HepG2 (cell line): ENCODE data around the gene ANP32B. TPM values are rescaled to one million over a fixed set of nuclear protein-coding genes. Genes with fewer than 3 reads are reported as not detected.

Experiments used
- ATF7-NPFF ChIP-seq: sonication (generic); formaldehyde crosslinking; IDR thresholded peaks from 2 replicates; pipeline ENCODE4 v1.8.1; 2023; ENCODE audit warnings: mild to moderate bottlenecking, low read depth, missing genetic modification reagents, moderate library complexity
- CEBPB ChIP-seq: IDR thresholded peaks from 2 replicates; pipeline ENCODE4 v1.6.1; 2011; ENCODE audit warnings: low read depth, low read length, improper control_type of control experiment, borderline replicate concordance
- CEBPG ChIP-seq: IDR thresholded peaks from 2 replicates; pipeline ENCODE4 v1.6.1; 2016
- DMAP1 ChIP-seq: IDR thresholded peaks from 2 replicates; pipeline ENCODE4 v1.6.1; 2016
- HMG20B ChIP-seq: conservative IDR thresholded peaks from 2 replicates; pipeline ENCODE4 v1.6.1; 2016; ENCODE audit warnings: missing genetic modification reagents, missing compliant biosample characterization
- KLF6 ChIP-seq: IDR thresholded peaks from 2 replicates; pipeline ENCODE4 v1.8.0; 2016; ENCODE audit warnings: missing biosample characterization, missing genetic modification reagents
- MYPOP ChIP-seq: sonication (generic); formaldehyde crosslinking; IDR thresholded peaks from 2 replicates; pipeline ENCODE4 v1.8.1; 2023; ENCODE audit warnings: mild to moderate bottlenecking, moderate library complexity, missing genetic modification reagents
- PHF8 ChIP-seq: sonication (generic); formaldehyde crosslinking; IDR thresholded peaks from 2 replicates; pipeline ENCODE4 v1.5.0; 2020; ENCODE audit warnings: missing genetic modification reagents
- RBFOX2 ChIP-seq: fragments of 200-400 bp; formaldehyde crosslinking; IDR thresholded peaks from 2 replicates; pipeline ENCODE4 v1.6.1; 2017; ENCODE audit warnings: low read depth, mild to moderate bottlenecking, low read length
- SKI ChIP-seq: fragments of 450-650 bp; IDR thresholded peaks from one replicate; pipeline ENCODE4 v1.6.1; 2018; ENCODE audit warnings: mild to moderate bottlenecking; ENCODE audit not compliant: partially characterized antibody
- SOX13 ChIP-seq, 3 experiments: fragments of 450-650 bp in 1 of 3; sonication (generic) in 1 of 3; formaldehyde crosslinking in 1 of 3; IDR thresholded peaks in 2 of 3; conservative IDR thresholded peaks in 1 of 3; 2 replicates each; pipeline versions ENCODE4 v1.5.0 to v1.6.1; 2016 to 2020; ENCODE audit warnings: antibody characterized with exemption in 1 of 3, mild to moderate bottlenecking in 1 of 3, missing compliant biosample characterization in 1 of 3, missing genetic modification reagents in 1 of 3, moderate library complexity in 1 of 3
- SP4 ChIP-seq: sonication (generic); formaldehyde crosslinking; IDR thresholded peaks from 2 replicates; pipeline ENCODE4 v1.8.1; 2023; ENCODE audit warnings: mild to moderate bottlenecking, missing genetic modification reagents
- SPEN ChIP-seq: sonication (generic); formaldehyde crosslinking; IDR thresholded peaks from 2 replicates; pipeline ENCODE4 v1.5.1; 2020; ENCODE audit warnings: low read depth, mild to moderate bottlenecking, missing genetic modification reagents
- YY1 ChIP-seq: IDR thresholded peaks from 2 replicates; pipeline ENCODE4 v1.6.1; 2011; ENCODE audit warnings: low read length, low read depth, moderate library complexity, mild to moderate bottlenecking; ENCODE audit not compliant: insufficient read depth, insufficient replicate concordance
- ZBTB25 ChIP-seq: IDR thresholded peaks from 2 replicates; pipeline ENCODE4 v1.6.1; 2018; ENCODE audit warnings: missing genetic modification reagents
- ZFP1 ChIP-seq: IDR thresholded peaks from 2 replicates; pipeline ENCODE4 v1.6.1; 2016
- ZNF563 ChIP-seq: sonication (generic); formaldehyde crosslinking; IDR thresholded peaks from 2 replicates; pipeline ENCODE4 v1.8.0; 2022; ENCODE audit warnings: mild to moderate bottlenecking, moderate library complexity, missing genetic modification reagents
- ZNF597 ChIP-seq: sonication (generic); formaldehyde crosslinking; IDR thresholded peaks from 2 replicates; pipeline ENCODE4 v1.5.0; 2020; ENCODE audit warnings: missing genetic modification reagents
- ZNF773 ChIP-seq: sonication (generic); formaldehyde crosslinking; IDR thresholded peaks from 2 replicates; pipeline ENCODE4 v1.4.0; 2020; ENCODE audit warnings: missing genetic modification reagents, borderline replicate concordance
- ZSCAN20 ChIP-seq: sonication (generic); formaldehyde crosslinking; IDR thresholded peaks from 2 replicates; pipeline ENCODE4 v1.4.0; 2020; ENCODE audit warnings: missing genetic modification reagents, mild to moderate bottlenecking, borderline replicate concordance
- polyA plus RNA-seq, 8 experiments: library from polyadenylated mRNA; depleted of rRNA in 3 of 8; stranded (reverse) in 7 of 8; unstranded in 1 of 8; fragments of >200 nt; fragmentation: Illumina TruSeq in 4 of 8; extraction: Trizol in 4 of 8; gene quantifications; 2 replicates each; pipeline versions ENCODE4 v1.2.1 to v1.2.3, GENCODE V29; 2011 to 2016; ENCODE audit warnings: low read depth in 4 of 8, missing spikeins in 1 of 8, mixed read lengths in 1 of 8; ENCODE audit not compliant: insufficient read depth in 1 of 8
- total RNA-seq, 5 experiments: library from RNA; depleted of rRNA; stranded (reverse); fragments of >200 nt; fragmentation: Illumina TruSeq; extraction: Trizol; gene quantifications; 2 replicates each; pipeline ENCODE4 v1.2.3, GENCODE V29; 2016; ENCODE audit warnings: low read depth in 1 of 5
- TF ChIP-seq, protein P1 (sequence below): sonication (generic); formaldehyde crosslinking; IDR thresholded peaks from 2 replicates; pipeline ENCODE4 v1.4.0; 2020; ENCODE audit warnings: missing genetic modification reagents
- TF ChIP-seq, protein P2 (sequence below): sonication (generic); formaldehyde crosslinking; IDR thresholded peaks from 2 replicates; pipeline ENCODE4 v1.4.0; 2020; ENCODE audit warnings: mild to moderate bottlenecking, missing genetic modification reagents

The ANP32B gene
- total and polyA plus RNA-seq, 2 of the 13 experiments (the other 11 are each of a cell fraction or from before 2014, with no cell fraction given) = 22.1 to 37.5 TPM

DNA sequence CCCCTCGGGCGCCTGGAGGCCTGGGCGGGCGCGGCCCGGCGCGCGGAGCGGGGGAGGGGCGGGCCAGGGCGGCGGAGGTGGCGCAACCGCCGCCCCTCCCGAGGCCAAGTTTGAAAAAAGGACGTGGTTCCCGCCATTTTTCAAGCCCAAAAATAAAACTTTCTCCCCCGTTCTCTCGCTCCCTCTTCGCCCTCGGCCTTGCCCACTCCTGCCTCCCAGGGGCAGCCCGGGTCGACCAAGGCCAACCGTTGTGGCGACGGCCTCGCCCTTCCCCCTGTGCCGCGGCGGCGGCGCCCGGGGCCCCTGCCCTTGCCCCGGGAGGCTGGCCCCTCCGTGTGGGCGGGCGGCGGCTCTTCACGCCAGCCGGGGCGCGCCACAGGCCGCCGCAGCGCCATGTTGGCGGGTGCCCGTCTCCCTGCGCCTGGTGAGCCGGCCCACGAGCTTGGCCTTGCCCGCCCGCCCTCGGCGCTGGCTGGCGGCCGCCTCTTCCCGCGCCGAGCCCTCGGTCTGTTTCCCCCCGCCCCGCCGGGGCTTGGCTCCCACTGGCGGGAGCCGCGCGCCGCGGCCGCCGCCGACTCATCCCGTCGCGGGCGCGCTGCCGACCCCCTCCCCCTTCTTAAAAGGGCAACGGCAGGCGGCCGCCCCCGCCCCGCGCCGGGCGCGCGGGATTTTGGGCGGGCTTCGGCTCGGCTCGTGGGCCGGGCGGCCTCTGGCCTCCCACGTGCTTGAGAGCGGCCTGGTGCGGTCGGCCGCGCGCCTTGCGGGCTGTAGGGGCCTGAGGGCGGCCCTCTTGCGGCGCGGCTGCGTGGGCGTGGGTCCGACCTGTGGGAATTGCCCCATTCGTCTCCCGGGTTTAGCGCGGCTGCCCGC, 1.3 kb downstream of the ANP32B start (continued):
- TF ChIP-seq ZBTB25 (peak; percentile 19; the same call in 1 of the 2 replicates), YY1 (peak; percentile 86), SP4 (CRISPR knock-in tag) (peak; percentile 28; the same call in 1 of the 2 replicates), SKI (peak; percentile 38), ZNF773 (CRISPR knock-in tag) (peak; percentile 79; the same call in 1 of the 2 replicates), HMG20B (CRISPR knock-in tag) (no peak), ATF7-NPFF (CRISPR knock-in tag) (peak; percentile 72; the same call in 1 of the 2 replicates), ZFP1 (CRISPR knock-in tag) (no peak), RBFOX2 (peak; percentile 84), DMAP1 (CRISPR knock-in tag) (peak; percentile 34; the same call in 1 of the 2 replicates), SOX13 (IDR thresholded peaks at IDR 0.05) (no peak), SOX13 (CRISPR knock-in tag; conservative IDR thresholded peaks at IDR 0.05 in 1 of 2, IDR thresholded peaks at IDR 0.05 in 1 of 2) (0 out of 4 replicates have a peak, but pooled peaks of 1 of the 2 experiments have one; percentile 20), ZNF597 (CRISPR knock-in tag) (no peak), PHF8 (CRISPR knock-in tag) (peak; percentile 54; the same call in 1 of the 2 replicates), KLF6 (peak; percentile 15; the same call in 1 of the 2 replicates), CEBPG (CRISPR knock-in tag) (0 out of 2 replicates have a peak, but pooled peaks have one; percentile 34), ZSCAN20 (CRISPR knock-in tag) (peak; percentile 36; the same call in 1 of the 2 replicates), SPEN (CRISPR knock-in tag) (peak; percentile 28), CEBPB (peak; percentile 82; the same call in 1 of the 2 replicates), ZNF563 (CRISPR knock-in tag) (peak; percentile 89), MYPOP (CRISPR knock-in tag) (peak; percentile 32; the same call in 1 of the 2 replicates)
- TF ChIP-seq, protein P1, sequence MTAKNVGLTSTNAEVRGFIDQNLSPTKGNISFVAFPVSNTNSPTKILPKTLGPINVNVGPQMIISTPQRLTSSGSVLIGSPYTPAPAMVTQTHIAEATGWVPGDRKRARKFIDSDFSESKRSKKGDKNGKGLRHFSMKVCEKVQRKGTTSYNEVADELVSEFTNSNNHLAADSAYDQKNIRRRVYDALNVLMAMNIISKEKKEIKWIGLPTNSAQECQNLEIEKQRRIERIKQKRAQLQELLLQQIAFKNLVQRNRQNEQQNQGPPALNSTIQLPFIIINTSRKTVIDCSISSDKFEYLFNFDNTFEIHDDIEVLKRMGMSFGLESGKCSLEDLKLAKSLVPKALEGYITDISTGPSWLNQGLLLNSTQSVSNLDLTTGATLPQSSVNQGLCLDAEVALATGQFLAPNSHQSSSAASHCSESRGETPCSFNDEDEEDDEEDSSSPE (CRISPR knock-in tag) = peak; percentile 73
- TF ChIP-seq, protein P2, sequence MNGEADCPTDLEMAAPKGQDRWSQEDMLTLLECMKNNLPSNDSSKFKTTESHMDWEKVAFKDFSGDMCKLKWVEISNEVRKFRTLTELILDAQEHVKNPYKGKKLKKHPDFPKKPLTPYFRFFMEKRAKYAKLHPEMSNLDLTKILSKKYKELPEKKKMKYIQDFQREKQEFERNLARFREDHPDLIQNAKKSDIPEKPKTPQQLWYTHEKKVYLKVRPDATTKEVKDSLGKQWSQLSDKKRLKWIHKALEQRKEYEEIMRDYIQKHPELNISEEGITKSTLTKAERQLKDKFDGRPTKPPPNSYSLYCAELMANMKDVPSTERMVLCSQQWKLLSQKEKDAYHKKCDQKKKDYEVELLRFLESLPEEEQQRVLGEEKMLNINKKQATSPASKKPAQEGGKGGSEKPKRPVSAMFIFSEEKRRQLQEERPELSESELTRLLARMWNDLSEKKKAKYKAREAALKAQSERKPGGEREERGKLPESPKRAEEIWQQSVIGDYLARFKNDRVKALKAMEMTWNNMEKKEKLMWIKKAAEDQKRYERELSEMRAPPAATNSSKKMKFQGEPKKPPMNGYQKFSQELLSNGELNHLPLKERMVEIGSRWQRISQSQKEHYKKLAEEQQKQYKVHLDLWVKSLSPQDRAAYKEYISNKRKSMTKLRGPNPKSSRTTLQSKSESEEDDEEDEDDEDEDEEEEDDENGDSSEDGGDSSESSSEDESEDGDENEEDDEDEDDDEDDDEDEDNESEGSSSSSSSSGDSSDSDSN (CRISPR knock-in tag) = peak; percentile 19; the same call in 1 of the 2 replicates
